Epithelial cell of esophagus (primary cell): ENCODE results near the gene FCN1.

Source experiments
- DNase-seq: peaks from one replicate; pipeline ENCODE4 v3.0.0; 2010; ENCODE audit warnings: low read depth
- H3K4me3 ChIP-seq: 2 replicates; pipeline ENCODE4 v1.5.1; 2011; ENCODE audit warnings: mild to moderate bottlenecking, low read length, control low read depth
- CTCF ChIP-seq: IDR thresholded peaks from 2 replicates; pipeline ENCODE4 v1.5.1; 2011; ENCODE audit warnings: low read depth, mild to moderate bottlenecking, low read length, control low read depth, inconsistent platforms; ENCODE audit not compliant: insufficient read depth; ENCODE audit errors: missing control alignments

Gene FCN1

DNA sequence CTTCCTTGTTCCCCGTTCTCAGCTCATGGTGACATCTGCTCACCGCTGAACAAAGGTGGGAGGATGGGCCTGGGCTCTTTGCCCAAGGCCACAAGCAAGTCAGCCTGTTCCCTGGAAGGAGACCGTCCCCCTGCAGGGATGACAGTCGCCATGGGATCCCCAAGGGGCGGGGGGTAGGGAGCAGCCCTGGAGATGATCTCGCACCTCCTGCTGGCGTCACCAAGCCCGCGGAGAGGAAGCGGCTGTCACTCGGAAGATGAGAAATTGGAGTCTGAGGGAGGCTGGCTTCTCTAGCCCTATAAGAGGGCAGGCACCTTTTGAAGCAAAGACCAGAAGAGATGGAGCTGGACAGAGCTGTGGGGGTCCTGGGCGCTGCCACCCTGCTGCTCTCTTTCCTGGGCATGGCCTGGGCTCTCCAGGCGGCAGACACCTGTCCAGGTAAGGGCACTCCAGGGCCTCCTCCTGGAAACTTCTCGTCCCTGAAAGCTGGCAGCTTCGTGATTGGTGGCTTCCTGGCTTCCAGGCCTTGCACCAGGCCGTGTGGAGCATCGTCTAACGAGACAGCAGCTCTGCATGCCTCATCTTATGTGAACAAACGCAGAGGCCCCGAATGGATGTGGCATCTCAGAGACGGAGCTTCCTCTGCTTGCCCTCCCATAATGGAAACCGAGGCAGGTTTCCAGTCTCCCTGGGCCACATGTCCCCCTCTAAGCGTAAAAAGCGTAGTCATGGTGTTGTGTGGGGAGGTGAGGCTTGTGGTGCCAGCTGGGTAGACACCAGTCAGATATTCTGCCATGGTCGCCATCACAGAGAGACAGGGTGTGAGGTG is 37.0 kb downstream of the FCN1 start, which contains the start of gene FCN2:
TSS of gene FCN2 (plus strand) at position 327 of the 829 bp plus-strand sequence. CDS start at position 339, 12 bp downstream.
- TF ChIP-seq CTCF: no peak
- H3K4me3 ChIP-seq: no peak within 1 kb of the TSS
- DNase-seq: no peak

DNA sequence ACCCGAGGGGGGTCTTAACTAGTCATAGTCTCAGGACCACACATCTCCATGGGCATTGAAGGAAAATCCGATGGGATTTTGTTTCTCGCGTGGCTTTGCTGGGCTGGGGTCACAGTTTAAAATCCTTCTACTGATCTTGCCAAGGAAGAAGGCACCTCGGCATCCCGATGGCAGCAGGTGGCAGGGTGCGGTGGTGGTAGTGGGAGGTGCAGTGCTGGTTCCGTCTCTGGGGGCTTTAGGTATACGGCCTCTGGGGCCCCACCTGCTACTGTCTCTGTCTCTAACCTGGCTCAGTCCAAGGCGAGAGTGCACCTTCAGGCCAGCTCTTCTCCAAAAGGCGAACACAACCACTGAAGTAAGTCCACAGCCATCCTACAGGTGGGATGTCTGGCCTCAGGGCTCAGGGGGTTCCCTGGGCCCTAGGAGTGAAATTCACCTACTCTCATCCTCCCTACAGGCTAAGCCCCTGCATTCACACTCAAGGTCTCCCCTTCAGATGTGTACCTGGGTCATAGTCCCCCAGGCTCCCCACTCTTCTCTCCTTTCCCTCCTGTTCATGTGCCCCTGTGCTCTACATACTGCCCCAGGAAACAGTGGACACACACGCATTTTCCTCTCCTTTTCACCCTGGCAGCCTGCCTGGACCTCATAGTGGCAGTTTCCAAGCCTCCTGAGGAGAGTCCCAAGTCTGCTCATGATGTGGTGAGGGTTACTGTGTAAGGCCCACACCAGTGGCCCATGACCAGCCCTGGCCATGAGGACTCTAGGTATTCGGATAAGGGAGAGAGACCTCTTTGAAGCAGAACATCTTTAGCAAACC is 37.8 kb downstream of the FCN1 start:
- H3K4me3 ChIP-seq: no peak overlapping the region
- TF ChIP-seq CTCF: no peak
- no peak for DNase-seq

GRCh38 chr9:134877541-134877940 is 40.2 kb downstream of the FCN1 start:
- no peak for DNase-seq
- H3K4me3 ChIP-seq: no peak overlapping the region
- no peak for TF ChIP-seq CTCF

GRCh38 chr9:134875371-134875770 is 42.3 kb downstream of the FCN1 start:
- TF ChIP-seq CTCF: no peak
- DNase-seq: no peak
- H3K4me3 ChIP-seq: no peak overlapping the region

- no peak for TF ChIP-seq CTCF
- no peak overlapping the region for H3K4me3 ChIP-seq
- DNase-seq: no peak
These were observed 45.1 kb downstream of the FCN1 start for GRCh38 chr9:134872482-134873231.

- H3K4me3 ChIP-seq: no peak overlapping the region
- DNase-seq: no peak
- no peak for TF ChIP-seq CTCF
These were observed 45.9 kb downstream of the FCN1 start for GRCh38 chr9:134871697-134872340.
